Renal cortex interstitium (tissue), 11 donors: Measurements from ENCODE around the gene MACROD2. TPM values are rescaled to one million over a fixed set of nuclear protein-coding genes. Genes with fewer than 3 reads are reported as not detected.

Experiments used
- DNase-seq, 11 donors: peaks; one replicate each; pipeline ENCODE4 v3.0.0-alpha.2; 2013; ENCODE audit warnings: low read depth in 9 of 11, low spot score in 4 of 11; ENCODE audit errors: extremely low read depth in 1 of 11
- polyA plus RNA-seq, 3 donors: library from polyadenylated mRNA; unstranded; fragments of 120-200 nt; gene quantifications; one replicate each; pipeline ENCODE4 v1.2.1, GENCODE V29; 2013; ENCODE audit not compliant: insufficient read length in 3 of 3

MACROD2 gene
- polyA plus RNA-seq, 3 donors = 12.2 to 14.6 (median 14.0) TPM

DNA sequence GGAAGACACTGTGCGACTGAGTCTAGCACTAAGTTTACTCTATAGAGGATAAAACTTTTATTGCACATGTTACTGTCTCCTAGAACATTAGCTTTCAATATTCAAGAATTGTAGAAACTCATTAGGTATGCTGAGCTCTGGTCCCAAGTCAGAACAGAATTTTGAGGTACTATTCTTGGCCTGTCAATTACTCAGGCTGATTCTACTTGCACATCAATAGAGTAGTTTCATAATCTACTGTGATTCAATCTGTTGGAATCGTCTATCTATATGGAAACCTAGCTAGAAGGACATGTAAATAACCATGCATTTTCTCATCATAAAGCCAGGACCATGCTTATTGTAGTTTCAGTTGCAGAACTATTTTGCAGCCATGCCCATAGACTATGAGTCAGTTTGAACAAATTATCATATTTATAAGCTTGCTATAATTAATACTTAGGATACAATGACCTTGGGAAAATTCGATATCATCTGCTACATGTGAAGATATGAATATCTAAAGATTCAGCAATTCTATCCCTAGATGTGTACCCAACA, 300.5 kb downstream of the MACROD2 start:
- no peak for DNase-seq

DNA sequence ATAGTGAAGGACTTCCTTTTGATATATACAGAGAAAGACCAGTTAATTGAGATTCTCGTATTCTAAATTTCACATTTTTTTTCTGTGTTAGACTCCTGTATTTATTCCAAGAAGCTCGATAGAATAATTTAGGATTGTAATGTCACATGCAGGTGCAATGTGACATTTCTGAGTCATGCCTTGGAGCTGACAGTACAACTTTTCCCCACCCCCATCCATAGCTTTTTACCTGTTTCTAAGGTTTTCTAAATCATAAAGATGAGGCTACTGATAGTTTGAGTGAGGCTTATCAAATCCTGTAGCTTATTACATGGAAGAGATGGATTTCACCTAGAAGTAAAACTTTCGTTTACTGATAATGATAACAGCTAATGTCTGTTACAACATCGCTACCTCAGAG, 304.5 kb downstream of the MACROD2 start:
- no peak for DNase-seq

DNA sequence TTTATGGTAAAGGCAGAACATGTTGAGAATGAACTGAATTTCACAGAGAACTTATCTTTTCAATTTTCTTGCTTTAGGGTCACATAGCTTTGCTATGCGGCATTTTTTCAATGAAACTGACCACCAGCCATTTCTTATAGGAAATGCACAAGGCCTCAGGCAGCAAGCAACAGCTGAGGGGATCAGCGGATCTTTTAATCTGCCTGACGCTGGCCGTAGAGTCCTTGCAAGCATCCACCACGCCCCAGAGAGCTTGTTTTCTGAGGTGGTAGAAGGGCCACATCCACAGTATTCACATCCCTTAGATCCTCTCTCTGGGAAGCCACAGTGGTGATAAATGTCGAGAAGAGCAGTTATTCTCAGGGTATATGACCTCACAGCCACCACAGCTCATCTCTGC, 307.8 kb downstream of the MACROD2 start:
- DNase-seq = no peak

DNA sequence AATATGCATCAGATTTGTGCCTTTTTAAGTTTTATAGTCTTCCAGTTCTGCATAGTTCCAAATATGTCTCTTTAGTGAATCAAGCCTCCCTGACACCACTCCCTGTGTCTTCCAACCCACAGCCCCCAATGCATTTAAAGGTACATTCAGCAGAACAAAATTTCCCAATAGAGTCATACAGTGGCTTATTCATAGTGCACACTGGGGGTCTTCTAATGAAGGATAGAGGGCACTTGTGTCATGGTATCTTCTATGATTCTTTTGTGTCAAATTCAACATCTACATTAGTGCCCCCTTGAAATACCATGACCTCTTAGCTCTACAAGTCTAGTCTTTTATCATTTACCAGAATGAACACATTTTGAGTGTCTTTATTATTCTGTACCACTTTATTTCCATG, 308.3 kb downstream of the MACROD2 start:
- no peak for DNase-seq

DNA sequence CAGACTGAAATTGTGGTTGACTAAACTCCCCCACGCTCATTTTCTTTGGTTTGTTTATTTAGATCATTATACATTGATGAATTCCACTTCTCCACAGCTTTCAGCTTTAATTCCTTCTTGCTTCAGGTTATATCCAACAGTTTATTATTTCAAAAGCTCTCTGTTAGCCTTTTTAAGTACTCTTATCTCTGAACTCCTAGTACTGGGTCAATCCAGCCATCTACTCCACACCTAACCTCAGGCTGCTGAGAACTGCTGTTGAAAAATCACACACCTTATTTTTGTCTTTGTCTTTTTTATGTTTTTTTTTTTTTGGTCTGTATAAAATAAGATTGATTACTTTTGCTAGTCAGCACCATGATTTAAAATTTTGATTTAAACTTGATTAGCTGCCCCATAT, 309.2 kb downstream of the MACROD2 start:
- DNase-seq = no peak

DNA sequence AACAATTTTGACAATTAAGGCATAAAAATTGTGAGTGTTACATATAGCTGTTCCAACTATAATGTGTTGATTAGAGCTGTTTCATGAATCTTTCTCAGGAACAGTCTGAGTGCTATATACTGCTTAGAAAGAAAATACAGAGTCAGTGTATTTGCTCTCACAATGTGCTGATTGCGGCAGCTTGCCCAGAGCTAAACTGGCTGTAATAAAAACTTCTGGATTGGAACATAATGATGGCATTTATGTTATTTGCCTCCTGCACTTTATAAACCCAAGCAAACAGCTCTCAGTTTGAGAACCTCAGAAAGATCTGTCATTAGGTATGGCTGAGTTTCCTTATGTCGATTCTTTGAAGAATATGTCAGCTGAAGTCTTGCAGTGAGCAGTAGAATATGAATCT, 312.6 kb downstream of the MACROD2 start:
- no peak for DNase-seq

DNA sequence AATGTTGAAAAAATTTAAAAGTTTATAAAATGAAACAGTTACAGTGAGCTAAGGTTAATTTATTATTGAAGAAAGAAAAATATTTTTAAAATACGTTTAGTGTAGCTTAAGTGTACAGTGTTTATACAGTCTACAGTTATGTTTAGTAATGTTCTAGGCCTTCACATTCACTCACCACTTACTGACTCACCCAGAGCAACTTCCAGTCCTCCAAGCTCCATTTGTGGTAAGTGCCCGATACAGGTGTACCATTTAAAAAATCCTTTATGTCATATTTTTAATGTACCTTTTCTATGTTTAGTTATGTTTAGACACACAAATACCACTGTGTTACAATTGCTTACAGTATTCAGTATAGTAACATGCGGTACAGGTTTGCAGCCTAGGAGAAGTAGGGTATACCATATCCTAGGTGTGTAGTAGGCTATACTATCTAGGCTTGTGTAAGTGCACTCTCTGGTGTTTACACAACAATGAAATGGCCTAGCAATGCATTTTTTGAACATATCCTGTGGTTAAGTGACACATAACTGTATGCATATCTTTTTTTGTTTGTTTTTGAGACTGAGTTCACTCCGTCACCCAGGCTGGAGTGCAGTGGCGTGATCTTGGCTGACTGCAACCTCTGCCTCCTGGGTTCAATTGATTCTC, 315.8 kb downstream of the MACROD2 start:
- DNase-seq = no peak

DNA sequence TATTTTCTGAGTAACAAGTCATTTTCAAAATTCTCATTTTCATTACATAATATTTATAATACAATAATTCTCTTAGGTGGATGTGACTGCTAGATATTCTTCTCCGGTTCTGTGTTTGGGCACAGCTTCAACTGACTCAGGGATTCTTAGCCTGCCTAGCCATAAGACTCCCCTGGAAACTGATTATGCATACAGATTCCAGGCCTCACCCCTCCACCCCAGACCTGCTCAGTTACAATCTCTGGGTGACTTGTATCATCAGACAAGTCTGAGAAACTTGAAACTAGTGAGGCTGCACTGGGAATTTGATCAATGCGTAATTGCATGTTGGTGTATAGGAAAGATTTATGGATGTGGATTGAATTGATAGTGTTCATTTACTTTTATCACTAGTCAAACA, 316.7 kb downstream of the MACROD2 start:
- no peak for DNase-seq

DNA sequence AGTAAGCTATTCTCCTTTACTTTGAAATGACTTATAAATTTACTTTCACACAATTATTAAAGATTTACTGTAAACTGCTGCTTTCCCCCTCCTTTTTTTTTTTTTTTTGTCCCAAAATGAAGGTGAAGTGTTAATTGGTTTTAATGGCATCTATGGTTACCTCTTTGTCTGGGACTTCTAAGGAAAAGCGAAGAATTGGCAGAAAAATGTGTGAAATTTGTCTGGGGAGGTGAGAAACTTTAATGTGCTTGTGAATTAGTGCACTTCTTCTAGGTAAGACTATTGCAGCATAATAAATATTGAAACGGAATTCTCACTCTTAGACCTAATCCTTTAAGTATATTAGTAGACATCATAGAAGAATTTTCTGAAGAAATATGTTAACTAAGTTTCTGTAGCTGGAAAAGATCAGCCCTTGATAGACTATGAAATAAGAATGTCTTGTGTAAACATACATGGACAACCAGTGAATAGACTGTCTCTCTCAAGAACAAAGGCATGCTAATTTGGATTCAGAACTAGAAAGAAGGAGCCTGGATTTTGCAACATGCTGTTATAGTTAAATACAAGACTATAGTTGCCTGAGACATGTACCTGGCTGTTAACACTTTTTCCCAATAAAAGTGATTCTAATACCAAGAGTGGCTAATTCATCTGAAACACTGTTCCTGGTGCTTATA, 318.2 kb downstream of the MACROD2 start:
- no peak for DNase-seq

DNA sequence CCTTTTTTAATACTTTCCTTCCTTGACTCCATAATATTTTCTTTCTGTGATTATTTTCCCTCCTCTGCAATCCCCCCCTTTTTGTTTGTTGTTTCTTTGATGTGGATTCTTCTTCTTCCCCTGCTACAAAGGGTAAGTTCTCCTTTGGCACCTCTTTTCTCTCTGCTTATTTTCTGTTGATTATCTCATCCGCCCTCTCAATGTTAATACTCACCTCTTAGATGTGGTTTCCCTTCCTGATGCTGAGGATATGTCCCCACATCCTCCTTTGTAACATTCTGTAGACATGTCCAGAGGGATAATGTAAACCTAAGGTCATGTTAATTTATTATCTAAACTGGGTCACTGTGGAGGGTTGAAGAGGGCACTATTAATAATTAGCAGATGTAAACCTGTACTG, 324.4 kb downstream of the MACROD2 start:
- DNase-seq = no peak

DNA sequence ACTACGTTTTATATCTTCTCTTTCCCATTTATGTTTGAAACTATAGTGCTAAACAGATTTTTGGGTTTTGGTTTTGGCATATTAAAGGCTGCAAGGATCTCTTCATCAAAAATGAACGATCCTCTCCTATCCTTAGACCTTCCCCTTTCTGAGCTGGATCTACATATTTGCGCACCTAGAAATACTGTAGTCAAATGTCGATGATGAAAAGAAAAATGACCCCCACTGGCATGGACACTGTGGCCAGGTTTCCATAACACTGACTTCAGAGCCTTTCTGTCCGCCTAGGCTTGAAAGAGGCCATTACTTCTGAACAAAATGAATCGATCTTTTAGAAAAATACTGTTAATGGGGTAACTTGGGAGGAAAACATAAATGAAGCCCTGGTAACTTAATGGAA, 336.3 kb downstream of the MACROD2 start:
- no peak for DNase-seq

DNA sequence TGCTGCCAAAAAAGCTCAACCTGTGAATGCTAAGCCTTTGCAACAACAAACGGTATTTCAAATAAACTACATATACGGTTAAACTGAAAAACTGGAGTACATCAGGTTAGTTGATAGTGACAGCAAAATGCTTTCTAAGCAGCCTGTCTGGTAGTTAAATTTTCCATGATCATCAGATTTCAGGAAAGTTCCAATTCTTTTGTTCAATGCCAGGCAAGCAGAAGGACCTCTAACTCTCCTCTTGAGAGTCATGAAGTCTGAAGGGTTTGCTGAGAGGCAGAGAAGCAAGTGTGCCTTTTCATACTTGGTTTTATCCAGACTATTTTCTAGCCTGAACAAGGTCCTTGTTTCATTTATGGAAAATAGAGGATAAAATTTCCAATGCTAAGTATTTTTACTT, 337.6 kb downstream of the MACROD2 start:
- DNase-seq = no peak

DNA sequence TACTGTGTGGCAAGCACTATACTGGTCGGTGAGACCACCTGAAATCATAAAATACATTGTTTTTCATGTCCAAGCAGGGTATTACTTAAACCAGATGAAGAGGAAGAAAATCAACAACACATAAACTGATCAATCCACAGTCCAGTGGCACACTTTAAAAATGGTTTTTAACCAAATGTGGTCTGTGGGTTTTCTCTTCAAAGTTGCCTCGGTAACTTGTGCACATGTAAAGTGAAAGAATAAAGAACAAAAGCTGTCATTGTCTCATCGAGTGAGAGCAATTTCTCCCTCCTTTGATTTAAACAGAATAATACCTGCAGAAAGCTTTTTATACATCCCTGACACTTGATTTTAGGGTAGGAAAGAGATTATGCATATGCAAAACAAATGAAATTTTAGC, 338.4 kb downstream of the MACROD2 start:
- DNase-seq = peak in 1 of 11 donors; percentile 20

DNA sequence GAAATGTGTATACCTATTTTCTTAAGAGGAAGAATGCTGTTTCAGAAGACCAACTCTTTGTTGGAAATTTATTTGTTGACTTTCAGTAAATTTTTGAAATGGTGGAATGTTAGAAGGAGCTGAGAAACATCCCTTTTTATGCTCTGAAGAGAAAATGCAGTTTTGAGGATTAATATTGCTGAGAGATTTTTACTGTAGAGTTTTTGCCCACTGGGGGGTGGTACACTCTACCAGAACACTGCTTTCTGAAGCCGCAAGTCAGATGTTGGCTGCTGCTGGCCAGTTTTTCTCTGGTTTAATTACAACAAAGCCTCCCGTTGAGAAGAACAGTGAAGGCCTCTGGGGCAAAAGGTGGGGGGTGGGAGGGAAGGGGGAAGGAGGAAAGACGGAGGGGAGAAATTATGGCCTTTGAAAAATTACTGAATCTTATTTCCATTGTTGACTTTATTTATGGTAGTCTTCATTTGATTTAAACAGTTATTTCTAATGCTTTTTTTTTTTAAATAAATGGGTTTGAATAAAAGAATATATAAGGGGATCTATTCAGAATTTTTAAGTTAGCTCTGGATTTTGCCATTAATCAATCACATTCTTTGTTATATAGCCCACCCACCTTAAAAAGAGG, 339.1 kb downstream of the MACROD2 start:
- peak in 10 of 11 donors; percentile 58 to 87 (median 70) for DNase-seq

DNA sequence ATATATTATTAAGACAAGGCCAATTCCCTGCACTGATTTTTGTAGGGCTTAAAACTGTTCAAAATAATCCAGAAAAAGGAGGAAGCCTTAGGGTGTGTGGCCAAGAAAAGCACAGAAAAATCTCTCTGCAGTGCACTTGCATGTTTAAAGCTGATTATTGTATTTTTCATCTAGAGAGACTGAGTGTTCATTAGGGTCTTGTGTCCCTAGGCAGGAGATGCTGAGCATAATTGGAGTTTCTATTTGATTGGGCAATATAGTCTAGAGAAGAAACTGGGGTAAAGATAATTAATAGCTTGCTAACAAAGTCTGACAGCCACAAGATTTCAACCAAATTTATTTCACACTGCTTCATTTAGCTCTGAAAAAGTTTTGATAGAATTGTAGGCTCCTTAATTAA, 339.7 kb downstream of the MACROD2 start:
- DNase-seq = peak in 1 of 11 donors; percentile 18

DNA sequence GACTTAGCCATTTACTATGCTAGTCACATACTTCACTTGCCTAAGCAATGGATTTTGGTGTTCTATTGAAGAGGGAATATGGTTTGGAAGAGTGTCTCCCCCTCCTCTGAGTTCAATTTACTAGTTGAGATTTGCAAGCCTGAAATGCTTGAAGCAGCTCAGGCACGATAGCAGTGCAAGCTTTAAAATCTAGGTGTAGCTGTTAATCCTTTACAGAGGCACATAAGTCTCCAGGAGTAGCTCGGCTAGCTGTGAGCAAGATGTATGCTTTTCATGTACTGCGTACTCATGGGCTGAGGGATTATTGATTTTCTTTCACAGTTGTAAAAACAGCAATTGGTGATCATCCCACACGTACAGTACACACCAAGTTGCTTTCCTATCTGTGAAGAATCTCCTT, 341.4 kb downstream of the MACROD2 start:
- peak in 6 of 11 donors; percentile 25 to 66 (median 48) for DNase-seq

DNA sequence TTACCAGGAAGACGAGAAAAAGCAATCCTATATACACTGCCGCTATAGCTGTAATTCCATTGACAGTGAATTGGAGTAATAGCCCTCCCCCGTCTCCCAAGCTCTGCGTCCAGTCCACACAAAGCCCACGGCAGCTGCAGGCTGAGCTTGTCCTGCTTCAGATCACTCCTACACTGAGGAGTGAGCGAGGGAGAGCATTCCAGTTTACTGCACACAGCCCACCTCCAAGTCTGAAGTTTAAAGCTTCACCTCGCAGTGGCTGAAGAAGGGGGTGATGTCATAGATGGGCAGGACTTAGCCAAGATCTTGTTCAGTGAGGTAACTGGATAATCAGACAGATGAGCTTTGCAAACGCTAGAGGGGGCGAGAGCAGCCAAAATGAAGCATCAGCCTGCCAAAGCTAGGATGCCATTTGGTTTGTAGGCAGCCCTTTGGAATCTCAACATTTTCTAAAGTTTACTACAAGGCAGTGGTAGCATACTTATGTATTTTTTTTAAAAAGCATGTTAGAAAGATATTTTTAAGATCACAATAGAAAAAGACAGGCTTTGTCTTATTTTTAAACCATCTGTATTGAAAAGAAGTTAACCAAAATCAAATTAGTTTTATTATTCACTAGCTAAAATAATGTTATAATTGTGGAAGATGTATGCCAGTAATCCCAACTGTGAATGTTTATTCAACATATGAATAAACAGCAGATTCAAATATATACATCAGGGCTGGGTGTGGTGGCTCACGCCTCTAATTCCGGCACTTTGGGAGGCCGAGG, 342.3 kb downstream of the MACROD2 start, which contains the start of gene FLRT3:
Gene FLRT3, minus strand, starts transcription at position 213 of the 772 bp plus-strand sequence. CDS start 10,106 bp downstream, outside the sequence.
- DNase-seq = peak; percentile 85 to 99 (median 95)

DNA sequence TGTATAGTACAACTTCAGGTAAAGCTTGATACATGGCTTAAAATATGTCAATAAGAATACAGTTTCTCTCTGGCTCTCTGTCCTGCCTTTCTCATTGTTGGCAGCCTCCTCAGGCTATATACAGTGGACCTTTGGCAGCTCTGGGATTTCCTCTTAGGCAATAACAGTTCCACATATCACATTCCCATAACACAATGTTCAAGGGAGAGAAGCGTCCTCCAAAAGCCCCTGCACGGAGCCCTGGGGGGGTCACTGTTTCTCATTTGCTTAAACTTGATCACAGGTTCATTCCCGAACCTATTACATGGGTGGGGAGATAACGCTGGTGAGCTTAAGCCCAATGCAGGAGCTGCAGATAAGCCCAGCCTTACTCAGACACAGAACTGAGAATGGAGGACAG, 346.5 kb downstream of the MACROD2 start:
- no peak for DNase-seq

DNA sequence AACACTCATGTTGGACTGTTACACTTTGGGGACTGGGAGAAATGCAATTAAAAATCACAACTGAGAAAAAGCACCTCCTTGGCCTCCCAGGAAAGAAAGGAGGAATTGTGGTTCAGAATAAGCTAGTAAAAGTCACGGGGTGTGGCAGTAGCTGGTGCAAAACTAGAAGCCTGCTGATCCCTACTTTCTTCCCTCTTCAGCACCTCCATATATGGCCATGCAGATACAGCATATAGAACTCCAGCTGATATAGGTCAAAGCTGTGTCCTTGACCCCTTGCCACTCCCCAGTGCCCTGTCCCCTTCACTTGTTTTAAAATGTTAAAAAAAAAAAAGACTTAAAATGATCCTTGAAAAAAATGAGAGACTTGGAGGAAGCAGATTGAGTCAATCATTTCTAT, 347.6 kb downstream of the MACROD2 start:
- DNase-seq = no peak
